ENCODE data around the gene ABCC4. TPM values are rescaled to one million over a fixed set of nuclear protein-coding genes. Genes with fewer than 3 reads are reported as not detected.
"Not testable (repeated sequence)": the region's sequence is repeated elsewhere in the genome, so short reads cannot be mapped to it uniquely, and the experiment has no call there.

ABCC4 gene
- total RNA-seq, 1 donor from 2014 or later: 19.0 TPM

DNA sequence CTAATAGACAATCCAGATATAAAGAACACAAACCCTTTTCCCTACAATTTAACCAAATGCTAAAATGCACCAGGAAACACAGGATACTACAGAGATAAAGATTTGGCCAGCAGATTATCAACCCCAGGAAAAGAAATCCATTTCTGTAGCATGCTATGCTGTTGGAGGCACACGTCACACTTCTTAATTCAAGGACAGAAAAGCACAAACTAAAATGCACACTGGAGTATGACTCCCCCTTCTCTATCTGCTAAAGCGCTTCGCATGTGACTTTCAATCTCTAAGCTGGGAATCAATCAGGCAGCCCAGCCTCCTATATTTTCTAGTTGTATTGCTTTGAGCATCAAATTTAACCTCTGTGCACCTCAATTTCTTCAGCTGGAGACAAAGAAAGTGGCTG is 22.2 kb downstream of the ABCC4 start:
- peaks cover 3% of the 10 kb centered on the region for H3K27me3 Mint-ChIP-seq (ENCODE audit: unreplicated experiment)
- no peak for DNase-seq (ENCODE audit: low spot score)
- H3K9me3 Mint-ChIP-seq (ENCODE audit: unreplicated experiment): no peaks in the 10 kb centered on the region
- peak overlapping the region; percentile 5 for H3K27ac Mint-ChIP-seq (ENCODE audit: unreplicated experiment)
- no peak for TF ChIP-seq CTCF (IDR thresholded peaks at IDR 0.05; ENCODE audit: unreplicated experiment)
- H3K4me1 Mint-ChIP-seq (ENCODE audit: unreplicated experiment): peaks cover 25% of the 10 kb centered on the region
- H3K4me3 Mint-ChIP-seq (ENCODE audit: unreplicated experiment): no peak overlapping the region
- peaks cover 7% of the 10 kb centered on the region for H3K36me3 Mint-ChIP-seq (ENCODE audit: low read depth, unreplicated experiment)

DNA sequence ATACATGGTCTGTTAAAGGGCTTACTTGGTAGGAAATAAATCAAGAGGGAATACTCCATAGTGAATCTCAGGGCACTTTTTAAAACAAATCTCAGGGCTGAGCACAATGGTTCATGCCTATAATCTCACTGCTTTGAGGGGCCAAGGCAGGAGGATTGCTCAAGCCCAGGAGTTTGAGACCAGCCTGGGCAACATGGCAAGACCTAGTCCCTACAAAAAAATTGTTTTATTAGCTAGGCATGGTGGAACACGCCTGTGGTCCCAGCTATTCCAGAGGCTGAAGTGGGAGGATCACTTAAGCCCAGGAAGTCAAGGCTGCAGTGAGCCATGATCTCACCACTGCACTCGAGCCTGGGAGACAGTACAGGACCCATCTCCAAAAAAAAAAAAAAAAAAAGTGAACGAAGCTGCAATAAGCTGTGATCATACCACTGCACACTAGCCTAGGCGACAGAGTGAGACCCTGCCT is 25.2 kb downstream of the ABCC4 start:
- H3K4me1 Mint-ChIP-seq (ENCODE audit: unreplicated experiment): peaks cover 30% of the 10 kb centered on the region
- no peak overlapping the region for H3K27ac Mint-ChIP-seq (ENCODE audit: unreplicated experiment)
- peaks cover 3% of the 10 kb centered on the region for H3K27me3 Mint-ChIP-seq (ENCODE audit: unreplicated experiment)
- DNase-seq (ENCODE audit: low spot score): no peak
- no peaks in the 10 kb centered on the region for H3K9me3 Mint-ChIP-seq (ENCODE audit: unreplicated experiment)
- peaks cover 10% of the 10 kb centered on the region for H3K36me3 Mint-ChIP-seq (ENCODE audit: low read depth, unreplicated experiment)
- no peak for TF ChIP-seq CTCF (IDR thresholded peaks at IDR 0.05; ENCODE audit: unreplicated experiment)
- no peak overlapping the region for H3K4me3 Mint-ChIP-seq (ENCODE audit: unreplicated experiment)

DNA sequence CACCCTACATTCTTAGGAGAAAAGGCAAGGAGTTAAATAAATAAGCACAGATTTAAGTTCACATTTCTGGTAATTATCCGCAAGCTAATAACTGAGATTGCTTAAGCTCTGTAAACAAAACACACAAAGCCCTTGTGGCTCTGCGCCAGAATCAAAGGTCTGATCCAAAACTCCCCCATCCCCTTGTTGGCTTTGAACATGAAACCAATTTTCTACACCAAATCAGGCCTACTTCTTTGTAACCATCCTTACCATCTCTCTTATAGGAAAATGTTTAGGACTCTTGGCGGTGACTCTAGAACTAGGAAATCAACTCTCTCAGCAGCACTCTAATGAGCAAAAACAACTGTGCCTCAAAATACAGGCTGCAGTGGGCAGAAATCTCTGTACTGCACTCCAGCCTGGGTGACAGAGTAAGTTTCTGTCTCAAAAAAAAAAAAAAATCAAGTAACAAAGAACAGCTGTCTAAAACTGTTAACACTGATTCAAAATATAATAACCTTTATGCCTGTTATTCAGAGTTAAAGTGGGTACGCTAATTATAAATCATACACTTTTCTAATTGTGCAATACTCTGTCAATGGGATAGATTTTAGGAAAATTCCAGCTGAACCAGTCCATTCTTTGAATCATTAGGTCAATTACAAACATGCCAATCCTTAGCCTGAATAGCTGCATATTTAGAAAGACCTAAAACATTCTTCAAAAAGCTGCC is 25.8 kb downstream of the ABCC4 start:
- Mint-ChIP-seq H3K36me3 (ENCODE audit: low read depth, unreplicated experiment) (peaks cover 10% of the 10 kb centered on the region), H3K4me1 (ENCODE audit: unreplicated experiment) (peaks cover 29% of the 10 kb centered on the region), H3K27me3 (ENCODE audit: unreplicated experiment) (peaks cover 3% of the 10 kb centered on the region), H3K9me3 (ENCODE audit: unreplicated experiment) (no peaks in the 10 kb centered on the region), H3K4me3 (ENCODE audit: unreplicated experiment) (no peak overlapping the region), H3K27ac (ENCODE audit: unreplicated experiment) (peak overlapping the region; percentile 16)
- no peak for TF ChIP-seq CTCF (IDR thresholded peaks at IDR 0.05; ENCODE audit: unreplicated experiment)
- no peak for DNase-seq (ENCODE audit: low spot score)

GRCh38 chr13:95273592-95274132 is 27.6 kb downstream of the ABCC4 start:
- not testable (repeated sequence) for DNase-seq (ENCODE audit: low spot score); H3K27me3 Mint-ChIP-seq (ENCODE audit: unreplicated experiment); H3K36me3 Mint-ChIP-seq (ENCODE audit: low read depth, unreplicated experiment); H3K4me3 Mint-ChIP-seq (ENCODE audit: unreplicated experiment); H3K9me3 Mint-ChIP-seq (ENCODE audit: unreplicated experiment)
- peaks cover 20% of the 10 kb centered on the region for H3K4me1 Mint-ChIP-seq (ENCODE audit: unreplicated experiment)
- H3K27ac Mint-ChIP-seq (ENCODE audit: unreplicated experiment): peak overlapping the region; percentile 65

DNA sequence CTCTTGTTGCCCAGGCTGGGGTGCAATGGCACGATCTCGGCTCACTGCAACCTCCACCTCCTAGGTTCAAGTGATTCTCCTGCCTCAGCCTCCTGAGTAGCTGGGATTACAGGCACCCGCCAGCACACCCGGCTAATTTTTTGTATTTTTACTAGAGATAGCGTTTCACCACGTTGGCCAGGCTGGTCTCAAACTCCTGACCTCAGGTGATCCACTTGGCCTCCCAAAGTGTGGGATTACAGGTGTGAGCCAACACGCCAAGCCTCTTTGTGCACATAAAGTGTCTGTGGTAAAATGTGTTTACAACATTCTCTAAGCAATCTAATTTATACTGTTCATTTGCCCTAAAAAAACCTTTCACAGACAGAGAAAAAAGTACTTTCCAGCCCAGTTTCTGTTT is 29.2 kb downstream of the ABCC4 start:
- DNase-seq (ENCODE audit: low spot score); H3K27ac Mint-ChIP-seq (ENCODE audit: unreplicated experiment); H3K4me3 Mint-ChIP-seq (ENCODE audit: unreplicated experiment); H3K9me3 Mint-ChIP-seq (ENCODE audit: unreplicated experiment); H3K27me3 Mint-ChIP-seq (ENCODE audit: unreplicated experiment): not testable (repeated sequence)
- Mint-ChIP-seq H3K36me3 (ENCODE audit: low read depth, unreplicated experiment) (peaks cover 20% of the 10 kb centered on the region), H3K4me1 (ENCODE audit: unreplicated experiment) (peaks cover 20% of the 10 kb centered on the region)

DNA sequence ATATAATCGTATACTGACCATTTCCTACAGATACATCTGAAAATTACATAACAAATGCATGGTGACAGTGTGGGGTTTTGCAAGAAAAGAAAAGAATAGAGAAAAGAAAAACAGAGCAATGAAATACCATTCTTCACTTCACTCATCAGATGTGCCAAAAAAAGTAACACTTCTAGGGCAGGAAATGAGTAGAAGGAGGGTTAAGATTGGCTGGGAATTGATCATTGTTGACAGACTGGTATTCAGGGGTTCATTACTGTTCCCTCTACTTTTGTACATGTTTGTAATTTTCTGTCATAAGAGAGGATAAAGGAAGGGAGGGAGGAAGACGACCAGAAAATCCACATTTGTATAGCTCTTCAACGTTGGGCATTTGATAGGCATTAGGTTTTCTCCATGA is 31.5 kb downstream of the ABCC4 start:
- peaks cover 11% of the 10 kb centered on the region for H3K27me3 Mint-ChIP-seq (ENCODE audit: unreplicated experiment)
- DNase-seq (ENCODE audit: low spot score): no peak
- TF ChIP-seq CTCF (IDR thresholded peaks at IDR 0.05; ENCODE audit: unreplicated experiment): no peak
- no peak overlapping the region for H3K4me3 Mint-ChIP-seq (ENCODE audit: unreplicated experiment)
- H3K9me3 Mint-ChIP-seq (ENCODE audit: unreplicated experiment): no peaks in the 10 kb centered on the region
- H3K4me1 Mint-ChIP-seq (ENCODE audit: unreplicated experiment): peaks cover 18% of the 10 kb centered on the region
- H3K27ac Mint-ChIP-seq (ENCODE audit: unreplicated experiment): no peak overlapping the region
- peaks cover 29% of the 10 kb centered on the region for H3K36me3 Mint-ChIP-seq (ENCODE audit: low read depth, unreplicated experiment)

DNA sequence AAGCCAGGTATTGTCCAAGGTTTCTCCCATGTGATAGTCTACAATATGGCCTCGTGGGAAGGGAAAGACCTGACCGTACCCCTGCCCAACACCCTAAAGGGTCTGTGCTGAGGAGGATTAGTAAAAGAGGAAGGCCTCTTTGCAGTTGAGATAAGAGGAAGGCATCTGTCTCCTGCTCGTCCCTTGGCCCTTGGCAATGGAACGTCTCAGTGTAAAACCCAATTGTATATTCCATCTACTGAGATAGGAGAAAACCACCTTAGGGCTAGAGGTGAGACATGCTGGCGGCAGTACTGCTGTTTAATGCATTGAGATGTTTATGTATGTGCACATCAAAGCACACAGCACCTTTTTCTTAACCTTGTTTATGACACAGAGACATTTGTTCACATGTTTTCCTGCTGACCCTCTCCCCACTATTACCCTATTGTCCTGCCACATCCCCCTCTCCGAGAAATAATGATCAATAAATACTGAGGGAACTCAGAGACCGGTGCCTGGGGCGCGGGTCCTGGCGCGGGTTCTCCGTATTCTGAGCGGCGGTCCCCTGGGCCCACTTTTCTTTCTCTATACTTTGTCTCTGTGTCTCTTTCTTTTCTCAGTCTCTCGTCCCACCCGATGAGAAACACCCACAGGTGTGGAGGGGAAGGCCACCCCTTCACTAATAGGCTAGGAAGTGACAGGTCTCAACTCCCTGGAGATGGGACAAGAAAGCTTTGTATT is 32.7 kb downstream of the ABCC4 start:
- not testable (repeated sequence) for H3K27ac Mint-ChIP-seq (ENCODE audit: unreplicated experiment); H3K27me3 Mint-ChIP-seq (ENCODE audit: unreplicated experiment); H3K4me3 Mint-ChIP-seq (ENCODE audit: unreplicated experiment); DNase-seq (ENCODE audit: low spot score); H3K9me3 Mint-ChIP-seq (ENCODE audit: unreplicated experiment)
- Mint-ChIP-seq H3K36me3 (ENCODE audit: low read depth, unreplicated experiment) (peaks cover 26% of the 10 kb centered on the region), H3K4me1 (ENCODE audit: unreplicated experiment) (peaks cover 13% of the 10 kb centered on the region)

Data from endothelial cell (in vitro differentiated cells).